NCI-H69 (cell line): ENCODE data around the gene FASTKD1.
A peak's percentile ranks its signal among the peaks of the same experiment; 100 is the strongest.
"Not testable (repeated sequence)": the region's sequence is repeated elsewhere in the genome, so short reads cannot be mapped to it uniquely, and the experiment has no call there.

Source experiments
- DNase-seq: peaks from one replicate; lab custom pipeline; 2025; lab: John Stamatoyannopoulos, UW

The FASTKD1 gene, protein sequence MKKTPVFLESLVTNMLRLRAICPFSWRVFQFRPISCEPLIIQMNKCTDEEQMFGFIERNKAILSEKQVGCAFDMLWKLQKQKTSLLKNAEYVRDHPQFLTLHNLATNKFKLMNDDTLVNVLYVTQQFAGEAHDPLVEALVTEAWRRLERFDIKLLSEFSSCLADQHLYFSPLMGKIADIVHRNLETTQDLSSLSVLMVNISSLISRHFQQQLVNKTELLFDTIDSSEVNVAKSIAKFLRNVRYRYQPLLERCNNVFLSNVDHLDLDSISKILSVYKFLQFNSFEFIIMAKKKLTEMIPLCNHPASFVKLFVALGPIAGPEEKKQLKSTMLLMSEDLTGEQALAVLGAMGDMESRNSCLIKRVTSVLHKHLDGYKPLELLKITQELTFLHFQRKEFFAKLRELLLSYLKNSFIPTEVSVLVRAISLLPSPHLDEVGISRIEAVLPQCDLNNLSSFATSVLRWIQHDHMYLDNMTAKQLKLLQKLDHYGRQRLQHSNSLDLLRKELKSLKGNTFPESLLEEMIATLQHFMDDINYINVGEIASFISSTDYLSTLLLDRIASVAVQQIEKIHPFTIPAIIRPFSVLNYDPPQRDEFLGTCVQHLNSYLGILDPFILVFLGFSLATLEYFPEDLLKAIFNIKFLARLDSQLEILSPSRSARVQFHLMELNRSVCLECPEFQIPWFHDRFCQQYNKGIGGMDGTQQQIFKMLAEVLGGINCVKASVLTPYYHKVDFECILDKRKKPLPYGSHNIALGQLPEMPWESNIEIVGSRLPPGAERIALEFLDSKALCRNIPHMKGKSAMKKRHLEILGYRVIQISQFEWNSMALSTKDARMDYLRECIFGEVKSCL

DNA sequence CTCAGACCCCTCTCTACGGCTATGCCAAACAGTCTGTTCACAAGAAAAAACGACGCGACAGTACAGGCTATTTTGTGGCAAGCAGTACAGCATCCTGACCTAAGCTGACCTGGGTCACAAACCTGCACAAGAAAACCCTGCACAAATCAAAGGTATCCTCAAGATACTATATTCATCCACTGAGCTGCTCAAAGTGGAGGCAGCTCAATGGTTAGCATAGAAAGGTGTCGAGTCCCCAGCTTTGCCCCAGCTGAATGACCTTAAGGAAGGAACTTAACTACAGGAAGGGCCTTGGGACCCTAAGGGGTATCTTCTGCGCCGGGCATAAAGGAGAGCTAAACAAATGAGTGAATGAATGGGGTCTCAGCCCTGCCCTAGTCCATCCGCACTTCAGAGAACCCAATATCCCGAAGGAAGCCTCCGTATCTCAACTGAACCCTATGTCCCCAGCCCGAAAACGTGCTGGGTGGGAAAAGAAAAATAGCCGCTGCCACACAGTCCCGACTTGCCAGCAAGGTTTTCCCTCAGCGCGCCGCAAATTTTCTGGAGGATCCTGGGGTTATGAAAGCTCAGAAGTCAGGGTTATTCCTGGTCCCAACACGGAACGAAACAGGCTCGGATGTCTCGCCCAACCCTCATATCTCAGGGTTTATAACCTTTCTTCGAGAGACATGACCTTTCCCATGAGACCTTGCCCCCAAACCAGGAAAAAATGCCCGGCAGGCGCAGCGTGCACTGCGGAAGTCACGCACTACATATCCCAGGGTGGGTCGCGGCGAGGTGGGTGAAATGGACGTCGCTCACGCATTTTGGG, at the start of gene FASTKD1:
Gene FASTKD1 (minus strand): TSS at position 706 of the 814 bp plus-strand sequence. CDS start 1,836 bp downstream, outside the sequence.
- peak; percentile 94 for DNase-seq

DNA sequence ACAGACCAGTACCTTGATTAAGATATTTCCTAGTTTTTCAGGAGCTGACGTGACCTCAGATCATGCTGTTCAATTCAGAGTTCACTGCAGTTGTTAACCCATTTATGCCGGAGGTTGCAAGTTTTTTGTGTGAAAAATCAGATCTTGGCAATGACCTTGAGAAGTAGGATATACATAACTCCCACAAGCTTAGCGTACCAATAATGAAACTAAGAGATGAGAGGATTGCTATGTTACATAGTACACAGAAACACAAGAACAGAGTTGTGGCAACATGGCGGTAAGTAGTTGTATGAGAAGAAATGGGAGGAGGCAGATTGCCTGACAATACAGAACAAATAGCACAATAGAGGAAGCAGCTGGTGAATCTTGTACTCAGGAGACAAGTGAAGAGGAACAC, 49.6 kb upstream of the FASTKD1 start:
- DNase-seq: no peak

DNA sequence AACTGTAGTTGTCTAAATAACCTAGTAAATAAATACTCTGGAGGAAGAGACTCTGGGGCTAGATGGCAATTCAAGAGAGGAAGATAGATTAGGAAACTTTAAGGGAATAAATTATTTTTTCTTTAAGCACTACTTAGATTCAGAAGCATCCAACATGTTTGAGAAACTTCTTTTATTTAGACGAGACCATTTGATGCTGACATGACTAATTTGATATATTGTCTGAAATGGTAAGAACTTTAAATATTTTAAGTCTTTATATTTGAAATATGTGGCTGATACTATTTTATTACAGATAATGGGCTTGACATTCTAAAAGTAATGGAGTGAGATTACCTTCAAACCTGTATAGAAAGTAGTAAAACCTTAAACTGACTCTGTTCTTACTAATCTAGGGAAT, 46.8 kb upstream of the FASTKD1 start:
- DNase-seq: no peak

DNA sequence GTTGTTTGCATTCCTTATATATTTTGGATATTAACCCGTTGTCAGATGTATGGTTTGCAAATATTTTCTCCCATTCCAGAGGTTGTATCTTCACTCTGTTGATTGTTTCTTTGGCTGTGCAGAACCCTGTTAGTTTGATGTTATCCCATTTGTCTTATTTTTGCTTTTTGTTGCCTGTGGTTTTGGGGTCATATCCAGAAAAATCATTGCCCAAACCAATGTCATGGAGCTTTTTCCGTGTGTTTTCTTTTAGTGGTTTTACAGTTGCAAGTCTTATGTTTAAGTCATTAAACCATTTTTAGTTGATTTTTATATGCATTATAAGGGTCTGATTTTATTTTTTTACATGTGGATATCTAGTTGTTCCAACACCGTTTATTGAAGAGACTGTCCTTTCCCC, 46.3 kb upstream of the FASTKD1 start:
- DNase-seq: no peak

DNA sequence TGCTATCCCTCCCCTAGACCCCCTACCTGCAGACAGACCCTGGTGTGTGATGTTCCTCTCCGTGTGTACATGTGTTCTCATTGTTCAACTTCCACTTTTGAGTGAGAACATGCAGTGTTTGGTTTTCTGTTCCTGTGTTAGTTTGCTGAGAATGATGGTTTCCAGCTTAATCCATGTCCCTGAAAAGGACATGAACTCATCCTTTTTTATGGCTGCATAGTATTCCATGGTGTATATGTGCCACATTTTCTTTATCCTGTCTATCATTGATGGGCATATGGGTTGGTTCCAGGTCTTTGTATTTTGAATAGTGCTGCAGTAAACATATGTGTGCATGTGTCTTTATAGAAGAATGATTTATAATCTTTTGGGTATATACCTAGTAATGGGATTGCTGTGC, 42.3 kb upstream of the FASTKD1 start:
- not testable (repeated sequence) for DNase-seq

DNA sequence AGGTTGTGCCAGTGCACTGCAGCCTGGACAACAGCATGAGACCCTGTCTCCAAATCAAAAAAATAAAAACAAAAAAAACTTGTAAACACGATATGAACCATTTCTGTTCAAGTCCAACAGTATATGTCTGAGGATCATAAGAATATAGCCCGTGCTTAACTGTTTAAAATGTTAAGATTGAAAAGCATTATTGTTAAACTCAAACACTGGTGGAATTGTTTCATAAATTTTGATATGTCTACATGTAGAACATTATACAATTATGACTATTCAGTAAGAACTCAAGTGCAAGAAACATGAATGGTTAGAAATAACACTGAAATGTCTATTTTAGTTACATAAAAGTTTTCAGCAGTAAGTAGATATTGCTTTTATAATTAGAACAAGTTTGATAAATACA, 40.2 kb upstream of the FASTKD1 start:
- no peak for DNase-seq

DNA sequence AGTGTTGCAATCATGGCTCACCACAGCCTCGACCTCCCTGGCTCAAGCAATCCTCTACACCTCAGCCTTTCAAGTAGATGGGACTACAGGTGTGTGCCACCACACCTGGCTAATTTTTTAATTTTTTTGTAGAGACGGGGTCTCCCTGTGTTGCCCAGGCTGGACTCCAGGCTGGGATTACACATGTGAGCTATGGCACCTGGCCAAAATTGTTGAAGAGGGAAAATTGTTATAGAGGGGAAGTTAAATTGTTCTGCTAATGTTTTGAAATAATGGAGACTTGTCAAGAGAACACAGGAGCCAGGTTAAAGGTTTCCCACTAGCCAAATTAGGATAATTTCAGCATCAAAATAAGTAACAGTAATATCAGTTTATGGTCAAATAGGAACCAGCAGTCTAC, 35.6 kb upstream of the FASTKD1 start:
- no peak for DNase-seq

DNA sequence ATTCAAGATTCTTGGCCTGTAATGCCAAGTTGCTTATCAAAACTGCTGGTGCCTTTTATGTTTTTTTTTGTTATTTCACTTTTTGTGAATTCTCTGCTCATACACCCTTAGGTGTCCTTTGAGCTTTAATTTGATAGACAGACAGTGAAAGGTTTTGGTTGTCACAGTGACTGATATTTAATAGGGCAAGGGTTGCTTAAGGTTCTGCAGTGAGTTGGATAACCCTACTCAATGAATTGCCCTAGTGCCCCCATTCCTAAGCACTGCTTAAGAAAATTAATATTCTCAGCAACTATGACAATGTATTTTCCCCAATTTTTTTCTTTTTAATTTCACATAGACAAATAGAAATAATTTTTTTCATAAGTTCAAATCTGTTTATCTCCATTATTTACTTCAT, 25.9 kb upstream of the FASTKD1 start:
- DNase-seq: no peak

DNA sequence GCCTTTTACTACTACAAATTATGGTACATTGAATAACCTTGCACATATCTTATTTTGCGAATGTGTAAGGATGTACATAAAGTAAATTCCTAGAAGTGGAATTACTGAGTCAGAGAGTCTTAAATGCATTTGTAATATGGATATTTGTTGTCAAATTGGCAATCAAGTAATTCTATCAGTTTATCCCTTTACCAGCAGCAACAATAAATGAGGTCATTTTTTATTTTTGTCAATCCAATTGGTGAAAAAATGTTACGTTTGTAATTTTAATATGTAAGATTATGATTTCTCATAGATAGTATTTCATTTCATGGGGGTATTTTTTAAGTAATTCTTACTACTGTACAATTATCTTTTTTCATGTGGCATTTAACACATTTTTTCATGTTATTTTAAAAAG, 25.3 kb upstream of the FASTKD1 start:
- no peak for DNase-seq

DNA sequence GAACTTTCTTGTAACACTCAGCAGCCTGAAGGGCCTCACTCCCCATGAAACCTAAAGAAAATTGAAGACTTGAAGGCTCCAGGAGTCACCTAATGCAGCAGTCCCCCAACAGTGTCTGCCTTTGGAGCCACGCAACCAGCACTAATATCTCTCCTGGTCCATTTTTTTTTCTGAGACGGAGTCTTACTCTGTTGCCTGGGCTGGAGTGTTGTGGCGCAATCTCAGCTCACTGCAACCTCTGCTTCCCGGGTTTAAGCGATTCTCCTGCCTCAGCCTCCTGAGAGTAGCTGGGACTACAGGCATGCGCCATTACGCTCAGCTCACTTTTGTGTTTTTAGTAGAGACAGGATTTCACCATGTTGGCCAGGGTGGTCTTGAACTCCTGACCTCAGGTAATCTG, 22.9 kb upstream of the FASTKD1 start:
- not testable (repeated sequence) for DNase-seq

DNA sequence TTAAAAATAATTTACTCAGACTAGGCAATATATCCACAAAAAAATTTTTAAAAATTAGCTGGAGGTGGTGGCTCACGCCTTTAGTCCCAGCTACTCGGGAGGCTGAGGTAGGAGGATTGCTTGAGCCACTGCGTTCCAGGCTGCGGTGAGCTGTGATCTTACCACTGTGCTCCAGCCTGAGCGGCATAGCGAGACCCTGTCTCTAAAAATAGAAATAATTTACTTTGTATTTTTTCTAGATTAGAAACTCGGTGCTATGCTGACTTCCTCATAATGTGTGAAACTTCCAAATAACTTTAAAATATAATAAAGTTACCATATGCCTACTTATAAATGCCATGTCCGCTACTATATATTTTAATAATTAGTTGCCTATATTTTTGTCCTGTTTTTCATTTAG, 17.1 kb upstream of the FASTKD1 start:
- DNase-seq: no peak

DNA sequence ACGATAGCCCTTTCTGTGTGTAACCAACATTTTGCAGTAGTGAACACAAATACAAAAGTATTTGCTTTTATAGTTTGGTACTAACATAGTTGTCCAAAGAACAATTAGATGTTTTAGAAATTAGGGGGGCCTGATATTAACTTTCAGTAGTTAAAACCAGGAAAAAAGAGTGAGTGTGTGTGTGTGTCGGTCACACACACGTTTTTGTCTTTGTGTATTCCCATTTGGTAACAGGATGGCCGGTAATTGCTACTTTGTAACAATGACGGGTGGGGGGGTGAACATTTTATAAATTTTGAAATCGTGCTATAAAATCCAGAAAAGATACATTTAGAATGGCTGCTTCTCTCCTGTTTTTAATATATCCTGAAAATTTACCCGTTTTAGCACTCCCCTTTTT, 12.0 kb upstream of the FASTKD1 start:
- peak; percentile 18 for DNase-seq

DNA sequence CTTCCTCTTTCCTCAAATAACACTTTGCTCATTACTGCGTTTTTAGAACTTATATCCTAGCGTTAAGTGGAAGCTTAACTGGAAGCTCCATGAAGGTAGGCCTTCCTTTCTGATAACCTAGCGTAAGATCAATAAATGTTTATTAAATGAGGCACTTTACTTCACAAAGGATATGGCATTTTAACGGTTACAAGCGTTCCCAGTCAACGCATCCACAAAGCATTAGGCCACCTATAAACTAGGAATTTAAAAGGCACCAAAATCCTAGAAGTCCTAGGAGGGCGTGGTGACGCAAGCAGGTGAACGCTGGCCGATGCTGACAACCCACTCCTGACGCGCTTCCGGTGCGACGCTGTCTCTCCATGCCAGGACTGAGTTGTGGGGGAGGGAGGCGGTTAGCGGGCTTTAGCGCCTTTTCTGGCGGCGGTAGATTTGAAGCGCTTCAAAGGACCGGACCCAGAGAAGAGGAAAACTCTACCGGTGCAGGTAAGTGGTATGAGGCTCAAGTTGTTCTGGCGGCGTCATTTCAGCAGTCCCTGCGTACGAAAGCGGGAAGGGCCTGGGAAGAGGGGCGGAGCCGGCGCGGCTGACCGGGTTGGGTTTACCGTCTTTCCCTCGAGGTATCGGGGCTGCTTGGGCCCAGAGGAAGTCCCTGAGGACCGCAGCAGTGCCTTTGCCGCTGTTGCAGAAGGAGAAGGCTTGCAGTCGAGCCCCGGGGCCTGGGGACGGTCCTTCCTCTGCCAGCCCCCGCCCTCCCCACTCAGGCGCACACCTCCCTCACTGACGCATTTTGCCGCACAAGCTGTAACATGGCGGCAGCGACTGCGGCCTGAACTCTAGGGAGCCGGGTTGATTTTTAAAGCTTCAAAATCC, 10.6 kb upstream of the FASTKD1 start, which contains the start of gene PPIG:
Gene PPIG (plus strand): TSS at position 347 of the 873 bp plus-strand sequence. CDS start 19,691 bp downstream, outside the sequence.
- DNase-seq: peak; percentile 91

DNA sequence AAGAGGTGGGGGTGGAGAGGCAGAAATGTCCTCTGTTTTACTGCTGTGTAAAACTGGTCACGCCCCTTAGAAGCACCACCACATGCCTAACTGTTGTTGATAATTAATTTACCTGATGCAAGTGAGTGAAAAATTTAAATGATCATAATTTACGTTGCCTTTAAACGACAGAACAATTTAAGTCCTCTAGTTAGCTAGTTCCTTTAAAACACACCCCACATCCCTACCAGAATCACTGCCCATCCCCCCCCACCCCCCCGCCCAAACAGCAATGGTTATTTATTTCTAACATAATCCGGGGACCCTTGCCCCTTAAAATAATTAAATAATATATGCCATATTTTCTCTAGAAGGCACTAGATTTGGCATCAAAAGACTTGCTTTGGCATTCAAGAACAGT, 9.9 kb upstream of the FASTKD1 start:
- DNase-seq: no peak

DNA sequence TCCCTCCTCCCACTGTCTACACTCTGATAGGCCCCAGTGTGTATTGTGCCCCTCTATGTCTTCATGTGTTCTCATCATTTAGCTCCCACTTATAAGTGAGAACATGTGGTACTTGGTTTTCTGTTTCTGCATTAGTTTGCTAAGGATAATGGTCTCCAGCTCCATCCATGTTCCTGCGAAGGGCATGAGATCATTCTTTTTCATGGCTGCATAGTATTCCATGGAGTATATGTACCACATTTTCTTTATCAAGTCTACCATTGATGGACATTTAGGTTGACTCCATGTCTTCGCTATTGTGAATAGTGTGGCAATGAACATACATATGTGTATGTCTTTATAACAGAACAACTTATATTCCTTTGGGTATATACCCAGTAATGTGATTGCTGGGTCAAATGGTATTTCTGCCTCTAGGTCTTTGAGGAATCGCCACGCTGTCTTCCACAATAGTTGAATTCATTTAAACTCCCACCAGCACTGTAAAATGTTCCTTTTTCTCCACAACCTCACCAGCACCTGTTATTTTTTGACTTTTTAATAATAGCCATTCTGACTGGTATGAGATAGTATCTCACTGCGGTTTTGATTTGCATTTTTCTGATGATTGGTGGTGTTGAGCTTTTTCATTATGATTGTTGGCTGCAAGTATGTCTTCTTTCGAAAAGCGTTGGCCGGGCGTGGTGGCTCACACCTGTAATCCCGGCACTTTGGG, 9.0 kb upstream of the FASTKD1 start:
- DNase-seq: not testable (repeated sequence)

DNA sequence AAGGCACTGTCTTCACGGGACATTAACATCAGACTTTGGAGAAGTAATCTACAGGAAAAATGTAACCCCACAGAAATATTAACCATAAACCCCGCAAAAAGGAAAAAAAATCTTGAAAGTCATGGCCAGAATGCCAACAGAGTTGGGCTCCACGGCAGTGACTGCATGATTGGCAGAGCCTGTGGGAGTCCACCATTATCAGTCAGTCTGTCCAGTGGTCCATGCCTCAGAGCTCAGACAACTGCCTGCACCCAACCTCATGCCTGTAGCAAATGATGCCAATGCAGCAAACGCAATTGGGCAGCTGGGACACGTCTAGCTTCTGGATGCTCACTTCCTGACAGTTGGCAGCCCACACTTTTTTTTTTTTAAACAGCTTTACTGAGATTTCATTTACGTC, 5.4 kb upstream of the FASTKD1 start:
- DNase-seq: no peak

DNA sequence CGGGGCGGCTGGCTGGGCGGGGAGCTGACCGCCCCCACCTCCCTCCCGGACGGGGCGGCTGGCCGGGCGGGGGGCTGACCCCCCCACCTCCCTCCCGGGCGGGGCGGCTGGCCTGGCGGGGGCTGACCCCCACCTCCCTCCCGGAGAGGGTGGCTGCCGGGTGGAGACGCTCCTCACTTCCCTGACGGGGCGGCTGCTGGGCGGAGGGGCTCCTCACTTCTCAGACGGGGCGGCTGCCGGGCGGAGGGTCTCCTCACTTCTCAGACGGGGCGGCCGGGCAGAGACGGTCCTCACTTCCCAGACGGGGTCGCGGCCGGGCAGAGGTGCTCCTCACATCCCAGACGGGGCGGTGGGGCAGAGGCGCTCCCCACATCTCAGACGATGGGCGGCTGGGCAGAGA, 1.6 kb upstream of the FASTKD1 start:
- not testable (repeated sequence) for DNase-seq

DNA sequence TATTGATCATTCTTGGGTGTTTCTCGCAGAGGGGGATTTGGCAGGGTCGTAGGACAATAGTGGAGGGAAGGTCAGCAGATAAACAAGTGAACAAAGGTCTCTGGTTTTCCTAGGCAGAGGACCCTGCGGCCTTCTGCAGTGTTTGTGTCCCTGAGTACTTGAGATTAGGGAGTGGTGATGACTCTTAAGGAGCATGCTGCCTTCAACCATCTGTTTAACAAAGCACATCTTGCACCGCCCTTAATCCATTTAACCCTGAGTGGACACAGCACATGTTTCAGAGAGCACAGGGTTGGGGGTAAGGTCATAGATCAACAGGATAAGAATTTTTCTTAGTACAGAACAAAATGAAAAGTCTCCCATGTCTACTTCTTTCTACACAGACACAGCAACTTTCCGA, 874 bp upstream of the FASTKD1 start:
- DNase-seq: not testable (repeated sequence)

DNA sequence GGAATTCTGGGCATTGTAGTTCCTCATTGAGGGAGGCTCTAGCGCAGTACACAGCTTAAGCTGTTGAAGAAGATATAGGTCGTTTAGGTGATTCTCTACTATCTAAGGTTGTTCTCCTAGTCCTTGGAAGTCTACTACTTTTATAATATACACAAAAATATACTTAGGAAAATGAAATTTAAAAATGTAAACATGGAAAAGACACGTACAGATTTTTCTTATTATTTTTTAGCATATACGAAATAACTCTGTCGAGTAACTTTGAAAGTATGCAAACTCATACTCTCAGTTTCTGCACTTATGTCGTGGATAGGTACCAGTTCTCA, 272 bp upstream of the FASTKD1 start:
- no peak for DNase-seq

DNA sequence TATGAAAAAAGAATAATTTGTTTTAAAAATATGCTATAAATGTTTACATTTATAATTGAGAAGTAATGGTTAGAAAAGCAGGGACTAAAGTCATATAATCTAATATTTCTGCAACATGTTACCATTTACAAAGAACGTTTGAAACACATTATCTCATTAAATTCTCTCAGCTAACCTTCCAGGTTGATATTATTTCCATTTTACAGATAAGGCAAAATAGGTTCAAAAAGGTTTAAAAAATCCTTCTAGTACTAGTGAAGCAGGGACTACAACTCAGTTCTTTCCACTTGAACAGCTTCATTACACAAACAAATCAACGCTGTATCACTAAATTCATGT, 875 bp downstream of the FASTKD1 start:
- no peak for DNase-seq

DNA sequence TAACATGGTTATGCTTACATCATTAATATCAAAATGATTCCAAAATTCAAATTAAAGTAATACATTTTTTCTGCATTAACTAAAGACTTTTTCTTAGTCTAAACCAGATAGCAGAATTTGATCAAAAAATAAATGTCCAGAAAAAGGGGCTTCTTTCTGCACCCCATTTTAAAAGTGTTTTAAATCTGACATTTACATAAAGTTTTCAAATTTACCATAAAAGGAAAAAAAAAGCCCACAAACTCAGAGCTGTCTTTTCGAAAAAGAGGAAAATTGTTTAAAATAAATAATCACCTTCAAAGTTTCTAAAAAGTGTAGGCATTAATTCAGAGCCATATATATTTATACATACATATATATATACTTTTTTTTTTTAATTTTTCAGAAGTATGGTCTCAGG, 1.5 kb downstream of the FASTKD1 start:
- no peak for DNase-seq
